ENCODE data around the gene VWC2L. TPM values are rescaled to one million over a fixed set of nuclear protein-coding genes. Genes with fewer than 3 reads are reported as not detected.

VWC2L gene
- total RNA-seq, 1 donor from 2014 or later, result not detected

DNA sequence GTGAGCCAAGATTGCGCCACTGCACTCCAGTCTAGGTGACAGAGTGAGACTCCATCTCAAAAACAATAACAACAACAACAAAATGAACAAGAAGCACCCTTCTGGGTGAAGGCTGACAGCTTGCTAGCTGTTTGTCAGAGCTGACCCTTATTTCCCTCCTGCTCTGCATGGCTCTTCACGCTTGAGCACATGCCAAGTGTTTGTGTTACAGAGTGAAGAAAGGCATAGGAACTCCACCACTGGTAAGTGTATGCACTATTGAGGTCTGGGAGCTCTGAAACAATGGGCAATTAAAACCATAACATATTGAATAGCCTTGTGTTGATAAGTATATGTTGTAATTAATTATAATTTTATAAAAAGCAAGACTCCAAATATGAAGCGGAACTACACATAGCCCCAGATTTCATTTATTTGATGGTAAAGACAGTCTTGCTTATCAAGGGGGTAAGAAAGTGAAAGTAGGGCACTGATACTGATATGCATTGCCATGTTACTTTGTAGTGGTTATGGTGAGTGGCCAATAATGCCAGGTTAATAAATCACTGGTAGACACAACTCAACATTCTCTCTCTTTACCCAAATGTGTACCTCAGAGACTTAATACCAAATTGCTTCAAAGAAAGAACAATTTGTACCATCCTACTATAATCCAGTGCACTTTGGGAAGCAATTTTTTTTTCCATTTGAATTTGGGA lies 163.4 kb downstream of the VWC2L start:
- DNase-seq (ENCODE audit: low read depth), result no peak
- no peak overlapping the region for H3K4me3 ChIP-seq (ENCODE audit: low read depth, low read length)
- TF ChIP-seq, protein P1, sequence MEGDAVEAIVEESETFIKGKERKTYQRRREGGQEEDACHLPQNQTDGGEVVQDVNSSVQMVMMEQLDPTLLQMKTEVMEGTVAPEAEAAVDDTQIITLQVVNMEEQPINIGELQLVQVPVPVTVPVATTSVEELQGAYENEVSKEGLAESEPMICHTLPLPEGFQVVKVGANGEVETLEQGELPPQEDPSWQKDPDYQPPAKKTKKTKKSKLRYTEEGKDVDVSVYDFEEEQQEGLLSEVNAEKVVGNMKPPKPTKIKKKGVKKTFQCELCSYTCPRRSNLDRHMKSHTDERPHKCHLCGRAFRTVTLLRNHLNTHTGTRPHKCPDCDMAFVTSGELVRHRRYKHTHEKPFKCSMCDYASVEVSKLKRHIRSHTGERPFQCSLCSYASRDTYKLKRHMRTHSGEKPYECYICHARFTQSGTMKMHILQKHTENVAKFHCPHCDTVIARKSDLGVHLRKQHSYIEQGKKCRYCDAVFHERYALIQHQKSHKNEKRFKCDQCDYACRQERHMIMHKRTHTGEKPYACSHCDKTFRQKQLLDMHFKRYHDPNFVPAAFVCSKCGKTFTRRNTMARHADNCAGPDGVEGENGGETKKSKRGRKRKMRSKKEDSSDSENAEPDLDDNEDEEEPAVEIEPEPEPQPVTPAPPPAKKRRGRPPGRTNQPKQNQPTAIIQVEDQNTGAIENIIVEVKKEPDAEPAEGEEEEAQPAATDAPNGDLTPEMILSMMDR (conservative IDR thresholded peaks at IDR 0.05; ENCODE audit: low read depth, low read length), result no peak

DNA sequence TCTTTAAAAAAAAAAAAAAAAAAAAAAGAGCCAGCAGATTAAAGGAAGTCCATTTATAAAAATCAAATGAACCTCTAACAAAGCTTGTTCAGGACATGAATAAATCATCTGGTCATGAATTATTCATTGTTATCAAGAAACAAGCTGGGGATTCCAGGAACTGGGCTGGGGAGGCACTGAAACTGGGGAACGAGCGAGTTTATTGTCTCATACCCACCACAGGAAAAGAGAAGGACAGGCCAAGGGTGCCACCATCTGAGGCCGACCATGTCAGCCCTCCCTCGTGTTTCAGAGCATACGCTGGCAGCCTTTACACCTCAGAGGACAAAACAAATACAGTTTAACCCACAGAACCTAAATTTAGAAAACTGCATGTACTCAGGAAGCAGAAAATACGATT lies 164.2 kb downstream of the VWC2L start:
- TF ChIP-seq, protein P1 (conservative IDR thresholded peaks at IDR 0.05; ENCODE audit: low read depth, low read length), result no peak
- no peak overlapping the region for H3K4me3 ChIP-seq (ENCODE audit: low read depth, low read length)
- DNase-seq (ENCODE audit: low read depth), result no peak

DNA sequence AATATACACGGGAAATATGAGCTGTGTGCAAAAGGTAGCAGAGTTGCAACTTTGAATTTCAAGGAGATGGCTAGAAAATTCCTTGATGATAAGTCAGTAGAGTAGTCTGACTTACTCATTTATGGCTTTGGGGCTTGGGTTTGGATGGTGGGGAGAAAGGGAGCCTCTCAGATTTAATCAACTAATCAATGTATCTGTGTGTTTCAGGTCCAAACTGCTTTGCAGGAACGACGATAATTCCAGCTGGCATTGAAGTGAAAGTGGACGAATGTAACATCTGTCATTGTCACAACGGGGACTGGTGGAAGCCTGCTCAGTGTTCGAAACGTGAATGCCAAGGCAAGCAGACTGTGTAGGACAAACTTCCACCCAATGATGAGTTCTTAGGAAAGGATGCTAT lies 164.6 kb downstream of the VWC2L start:
- H3K4me3 ChIP-seq (ENCODE audit: low read depth, low read length), result no peak overlapping the region
- DNase-seq (ENCODE audit: low read depth), result no peak
- TF ChIP-seq, protein P1 (conservative IDR thresholded peaks at IDR 0.05; ENCODE audit: low read depth, low read length), result no peak

DNA sequence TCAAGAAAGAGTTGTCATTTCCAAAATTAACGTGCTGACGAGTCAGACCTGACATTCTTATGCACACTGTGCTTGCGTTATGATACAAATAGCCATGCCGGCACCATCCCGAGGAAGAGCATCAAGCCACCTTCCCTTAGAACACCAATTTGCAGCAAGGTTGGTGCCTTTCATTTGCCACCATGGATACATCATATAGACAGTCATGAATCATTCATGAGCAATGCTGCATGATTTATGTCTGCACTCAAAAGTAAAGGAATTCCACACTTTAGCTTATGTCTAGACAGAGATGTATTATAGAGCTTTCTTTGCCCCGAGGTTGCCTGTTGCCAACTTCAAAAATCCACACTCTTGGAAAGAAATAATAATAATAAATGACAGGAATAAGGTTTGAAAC lies 166.9 kb downstream of the VWC2L start:
- DNase-seq (ENCODE audit: low read depth), result no peak
- TF ChIP-seq, protein P1 (conservative IDR thresholded peaks at IDR 0.05; ENCODE audit: low read depth, low read length), result no peak
- H3K4me3 ChIP-seq (ENCODE audit: low read depth, low read length), result no peak overlapping the region

DNA sequence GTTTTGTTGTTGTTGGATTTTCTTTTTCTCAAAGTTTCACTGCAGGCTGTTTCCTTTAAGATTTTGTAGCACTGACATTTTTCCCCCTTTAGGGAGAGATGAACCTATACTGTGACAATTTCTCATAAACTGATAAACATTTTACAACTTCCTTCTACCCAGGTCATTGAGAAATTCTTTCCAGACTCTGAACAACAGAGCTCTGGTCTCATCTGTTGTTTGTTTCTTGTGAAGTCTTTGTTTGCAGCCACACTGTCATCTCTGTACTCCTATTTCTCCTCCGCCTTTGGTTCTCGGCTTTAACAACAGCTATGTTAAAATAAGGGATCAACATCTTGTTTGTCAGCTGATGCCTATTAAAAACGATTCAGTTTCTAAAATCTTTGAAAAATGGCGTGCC lies 167.6 kb downstream of the VWC2L start:
- TF ChIP-seq, protein P1 (conservative IDR thresholded peaks at IDR 0.05; ENCODE audit: low read depth, low read length), result no peak
- no peak overlapping the region for H3K4me3 ChIP-seq (ENCODE audit: low read depth, low read length)

DNA sequence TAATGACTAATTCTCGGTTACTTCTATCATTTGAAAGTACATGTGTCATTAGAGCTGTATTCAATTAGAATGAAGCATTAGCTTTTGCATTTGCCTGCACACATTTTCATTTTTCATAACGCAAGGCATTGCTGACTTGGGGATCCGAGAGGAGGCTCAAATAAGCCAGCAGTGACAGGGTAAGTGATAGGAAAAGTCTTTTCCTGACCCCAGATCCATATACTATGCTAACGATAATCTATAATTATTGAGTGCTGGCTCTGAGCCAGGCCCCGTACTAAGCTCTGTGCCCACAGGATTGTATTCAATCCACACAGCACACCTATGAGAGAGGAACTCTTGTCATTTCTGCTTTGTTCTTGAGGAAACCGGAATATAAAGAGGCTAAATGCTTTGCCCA lies 168.2 kb downstream of the VWC2L start:
- TF ChIP-seq, protein P1 (conservative IDR thresholded peaks at IDR 0.05; ENCODE audit: low read depth, low read length), result no peak
- H3K4me3 ChIP-seq (ENCODE audit: low read depth, low read length), result no peak overlapping the region
- no peak for DNase-seq (ENCODE audit: low read depth)

More for the DNA sequence above, 167.6 kb downstream of the VWC2L start:
- DNase-seq (ENCODE audit: low read depth), result no peak

DNA sequence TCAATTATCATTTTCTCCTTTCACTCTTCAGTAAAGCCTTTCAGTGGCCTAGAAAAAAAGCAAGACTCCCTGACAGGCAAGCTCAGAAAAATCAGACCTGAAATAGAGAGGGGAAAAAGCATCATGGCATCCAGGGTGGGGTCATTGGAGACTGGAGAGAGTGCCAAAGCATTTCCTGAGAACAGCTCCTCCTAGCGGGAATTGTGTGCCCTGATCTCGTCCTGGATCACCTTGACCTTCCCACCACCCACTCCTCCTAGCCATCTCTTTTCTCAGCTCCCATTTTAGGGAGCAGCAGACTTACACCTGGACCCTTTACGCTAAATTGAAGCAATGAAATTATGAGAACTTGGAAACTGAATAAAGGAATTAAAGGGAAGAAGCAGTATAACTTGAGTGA lies 176.6 kb downstream of the VWC2L start:
- no peak overlapping the region for H3K4me3 ChIP-seq (ENCODE audit: low read depth, low read length)
- DNase-seq (ENCODE audit: low read depth), result no peak
- TF ChIP-seq, protein P1 (conservative IDR thresholded peaks at IDR 0.05; ENCODE audit: low read depth, low read length), result peak; percentile 38
